Kidney (tissue), 14 donors: ENCODE results near the gene IGLL5. TPM values are rescaled to one million over a fixed set of nuclear protein-coding genes. Genes with fewer than 3 reads are reported as not detected.
"Not testable (repeated sequence)": the region's sequence is repeated elsewhere in the genome, so short reads cannot be mapped to it uniquely, and the experiment has no call there.

ENCODE experiments used
- DNase-seq, 5 donors: peaks; one replicate each; pipeline ENCODE4 v3.0.0-alpha.2; 2013 to 2020
- FAIRE-seq: peaks from 2 replicates; lab custom pipeline; 2012; peaks lifted over from hg19 to GRCh38; lab: Jason Lieb, UNC
- H3K27ac ChIP-seq, 2 donors: one replicate each; pipeline ENCODE4 v1.7.0; 2013; ENCODE audit warnings: low read depth in 2 of 2, low read length in 2 of 2, inconsistent platforms in 1 of 2
- H3K27me3 ChIP-seq: one replicate; pipeline ENCODE4 v1.7.1; 2013; ENCODE audit warnings: low read length, inconsistent platforms; ENCODE audit not compliant: control insufficient read depth, insufficient read depth
- H3K36me3 ChIP-seq, 3 donors: one replicate each; pipeline versions ENCODE4 v1.7.0 to v1.7.1; 2013; ENCODE audit warnings: low read length in 3 of 3, control low read depth in 1 of 3, inconsistent platforms in 1 of 3; ENCODE audit not compliant: insufficient read depth in 3 of 3, control insufficient read depth in 2 of 3
- H3K4me1 ChIP-seq, 3 donors: one replicate each; pipeline versions ENCODE4 v1.7.0 to v1.7.1; 2013; ENCODE audit warnings: low read length in 3 of 3, inconsistent platforms in 1 of 3, low read depth in 1 of 3; ENCODE audit not compliant: control insufficient read depth in 2 of 3, insufficient read depth in 2 of 3
- H3K4me3 ChIP-seq, 3 donors: one replicate each; pipeline versions ENCODE4 v1.7.0 to v1.8.1; 2013; ENCODE audit warnings: low read length in 3 of 3, control low read depth in 1 of 3, inconsistent platforms in 1 of 3
- H3K9ac ChIP-seq, 3 donors: one replicate each; pipeline versions ENCODE4 v1.7.0 to v1.7.1; 2013; ENCODE audit warnings: low read length in 3 of 3, control low read depth in 1 of 3, inconsistent platforms in 1 of 3
- H3K9me3 ChIP-seq, 3 donors: one replicate each; pipeline versions ENCODE4 v1.7.0 to v1.7.1; 2013; ENCODE audit warnings: low read length in 3 of 3, control low read depth in 1 of 3, inconsistent platforms in 1 of 3; ENCODE audit not compliant: control insufficient read depth in 2 of 3, insufficient read depth in 1 of 3
- intact Hi-C: fragments of 100-400 bp; cut with DNase I; formaldehyde crosslinking; loops from one replicate; pipeline ENCODE4 v1.11.1; 2022
- polyA plus RNA-seq: library from polyadenylated mRNA; stranded (reverse); fragments of 350-450 nt; fragmentation: Illumina TruSeq; extraction: RNeasy Lipid Tissue Mini Kit (QIAGEN cat#74804); gene quantifications from one replicate; pipeline ENCODE4 v1.2.3, GENCODE V29; 2014; ENCODE audit warnings: low read depth, low replicate concordance; ENCODE audit not compliant: insufficient read depth
- total RNA-seq: library from RNA; stranded (reverse); fragmentation: NEBNext Ultra II Directional; extraction: Animal tissue kit (Norgen Biotek cat#: 25700); gene quantifications from one replicate; pipeline ENCODE4 v1.2.1, GENCODE V29; 2021
- TF ChIP-seq, protein P1 (sequence below): IDR thresholded peaks from 3 replicates; pipeline ENCODE4 v1.5.1; 2012; ENCODE audit warnings: mild to moderate bottlenecking, moderate library complexity, borderline replicate concordance; ENCODE audit not compliant: insufficient read depth; ENCODE audit errors: extremely low read depth
- donor health status: control.
- donor health status: control.
- donor health status: control.
- donor health status: control.
- donor health status: control.
- donor health status: DM: yes; HTN: yes; CAD: no.
- donor health status: Normal renal cell carcinoma (clear cell type).

IGLL5 gene
- total and polyA plus RNA-seq, 2 donors from 2014 or later, result 1.9 to 103 TPM

DNA sequence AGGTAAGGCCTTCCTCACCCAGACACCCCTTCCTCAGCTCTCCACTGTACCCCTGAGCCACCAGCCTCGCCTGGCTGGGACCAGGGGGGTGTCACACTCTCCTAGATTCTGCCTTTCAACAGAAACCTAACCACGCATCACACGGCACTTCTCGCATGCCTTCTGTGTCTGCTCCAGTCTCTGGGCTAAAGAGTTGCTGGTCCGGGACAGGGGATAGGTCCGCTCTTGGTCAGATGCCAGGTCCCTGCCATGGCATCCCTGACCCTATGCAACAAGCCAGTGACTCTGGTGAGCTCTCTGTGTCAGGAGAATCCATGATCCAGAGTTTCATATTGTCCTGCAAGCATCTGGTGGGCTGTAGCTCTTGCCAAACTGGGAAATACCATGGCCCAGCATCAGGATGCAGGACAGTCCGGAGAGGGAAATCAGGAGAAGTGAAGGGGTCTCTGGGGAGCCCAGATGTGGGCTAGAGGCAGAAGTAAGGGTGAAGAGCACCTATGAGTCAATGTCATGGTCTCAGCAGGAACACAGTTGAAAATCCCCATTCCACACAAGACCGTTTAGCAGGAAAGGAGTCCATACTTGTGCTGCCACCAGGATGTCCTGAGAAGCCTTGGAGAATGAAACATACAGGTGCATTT, 14.1 kb downstream of the IGLL5 start:
- TF ChIP-seq, protein P1, sequence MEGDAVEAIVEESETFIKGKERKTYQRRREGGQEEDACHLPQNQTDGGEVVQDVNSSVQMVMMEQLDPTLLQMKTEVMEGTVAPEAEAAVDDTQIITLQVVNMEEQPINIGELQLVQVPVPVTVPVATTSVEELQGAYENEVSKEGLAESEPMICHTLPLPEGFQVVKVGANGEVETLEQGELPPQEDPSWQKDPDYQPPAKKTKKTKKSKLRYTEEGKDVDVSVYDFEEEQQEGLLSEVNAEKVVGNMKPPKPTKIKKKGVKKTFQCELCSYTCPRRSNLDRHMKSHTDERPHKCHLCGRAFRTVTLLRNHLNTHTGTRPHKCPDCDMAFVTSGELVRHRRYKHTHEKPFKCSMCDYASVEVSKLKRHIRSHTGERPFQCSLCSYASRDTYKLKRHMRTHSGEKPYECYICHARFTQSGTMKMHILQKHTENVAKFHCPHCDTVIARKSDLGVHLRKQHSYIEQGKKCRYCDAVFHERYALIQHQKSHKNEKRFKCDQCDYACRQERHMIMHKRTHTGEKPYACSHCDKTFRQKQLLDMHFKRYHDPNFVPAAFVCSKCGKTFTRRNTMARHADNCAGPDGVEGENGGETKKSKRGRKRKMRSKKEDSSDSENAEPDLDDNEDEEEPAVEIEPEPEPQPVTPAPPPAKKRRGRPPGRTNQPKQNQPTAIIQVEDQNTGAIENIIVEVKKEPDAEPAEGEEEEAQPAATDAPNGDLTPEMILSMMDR, result no peak
- intact Hi-C loops, result no loop called here
- DNase-seq (no peak), FAIRE-seq (no peak)
- Histone ChIP-seq H3K9me3 (no peaks in the 10 kb centered on the region), H3K9ac (no peak overlapping the region), H3K4me1 (no peaks in the 10 kb centered on the region), H3K4me3 (no peak overlapping the region), H3K36me3 (no peaks in the 10 kb centered on the region), H3K27ac (no peak overlapping the region), H3K27me3 (no peaks in the 10 kb centered on the region)

DNA sequence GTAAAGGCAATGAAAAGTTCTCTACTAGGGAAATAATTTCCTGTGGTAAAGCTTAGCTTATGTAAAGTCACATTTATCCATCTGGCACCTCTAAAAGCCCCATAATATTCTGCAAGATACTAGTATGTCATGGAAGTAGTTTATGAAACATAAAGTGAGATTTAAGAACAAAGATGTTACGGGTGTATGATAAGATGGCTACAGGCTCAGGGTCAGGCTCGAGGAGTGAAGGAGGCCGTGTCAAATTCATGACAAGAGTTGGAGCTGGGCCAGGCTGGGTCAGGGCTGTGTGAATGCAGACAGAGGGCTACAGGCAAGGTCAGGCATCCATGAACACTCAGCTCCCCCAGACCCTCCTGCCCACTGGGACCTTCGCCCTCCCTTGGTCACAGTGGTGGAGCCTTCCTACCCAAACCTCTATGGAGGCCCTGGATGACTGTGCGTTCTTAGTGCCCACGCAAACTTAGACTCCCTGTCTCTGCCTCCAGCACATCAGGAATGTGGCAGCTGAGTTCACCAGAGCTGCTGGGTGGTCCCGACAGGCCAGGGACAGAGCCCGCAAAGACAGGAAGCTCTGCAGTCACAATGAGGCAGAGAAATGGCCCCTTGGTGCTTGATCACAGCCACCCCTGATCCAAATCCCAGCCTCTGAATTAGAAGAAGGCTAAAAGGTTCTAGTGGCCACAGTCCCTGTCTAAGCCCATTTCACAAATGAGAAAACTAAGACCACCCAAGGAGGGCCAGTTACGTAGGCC, 14.8 kb downstream of the IGLL5 start:
- no peaks in the 10 kb centered on the region for H3K4me1 ChIP-seq
- H3K27ac ChIP-seq, result no peak overlapping the region
- H3K4me3 ChIP-seq, result no peak overlapping the region
- H3K9ac ChIP-seq, result no peak overlapping the region
- H3K36me3 ChIP-seq, result no peaks in the 10 kb centered on the region
- H3K27me3 ChIP-seq, result no peaks in the 10 kb centered on the region
- intact Hi-C loops, result no loop called here
- no peaks in the 10 kb centered on the region for H3K9me3 ChIP-seq
- DNase-seq (peak in 1 of 5 donors; percentile 10), FAIRE-seq (no peak)
- TF ChIP-seq, protein P1, result no peak

DNA sequence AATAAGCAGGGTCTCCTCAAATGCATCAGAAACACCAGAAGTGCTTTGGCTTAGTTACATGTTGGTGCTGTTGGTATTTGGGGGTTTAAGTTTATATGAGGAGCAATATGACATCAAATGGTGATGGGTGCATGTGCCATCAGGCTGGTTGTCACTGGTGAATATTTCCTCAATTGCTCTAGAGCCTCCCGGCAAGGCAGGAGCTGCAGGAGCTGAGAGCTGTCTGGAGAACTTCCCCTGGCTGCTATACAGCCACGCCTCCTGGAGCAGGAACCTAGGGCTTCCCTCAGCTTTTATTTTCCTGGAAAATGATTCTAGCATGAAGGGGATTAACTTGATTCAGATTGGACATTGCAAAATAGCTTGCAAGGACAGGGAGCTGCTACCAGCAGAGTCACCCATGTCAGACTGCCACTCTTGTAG, 15.8 kb downstream of the IGLL5 start:
- intact Hi-C loops, result no loop called here
- Histone ChIP-seq H3K4me3 (no peak overlapping the region), H3K27ac (no peak overlapping the region), H3K36me3 (no peaks in the 10 kb centered on the region), H3K27me3 (no peaks in the 10 kb centered on the region), H3K9me3 (no peaks in the 10 kb centered on the region), H3K4me1 (no peaks in the 10 kb centered on the region), H3K9ac (no peak overlapping the region)
- DNase-seq (peak in 1 of 5 donors; percentile 11), FAIRE-seq (no peak)
- TF ChIP-seq, protein P1, result no peak

DNA sequence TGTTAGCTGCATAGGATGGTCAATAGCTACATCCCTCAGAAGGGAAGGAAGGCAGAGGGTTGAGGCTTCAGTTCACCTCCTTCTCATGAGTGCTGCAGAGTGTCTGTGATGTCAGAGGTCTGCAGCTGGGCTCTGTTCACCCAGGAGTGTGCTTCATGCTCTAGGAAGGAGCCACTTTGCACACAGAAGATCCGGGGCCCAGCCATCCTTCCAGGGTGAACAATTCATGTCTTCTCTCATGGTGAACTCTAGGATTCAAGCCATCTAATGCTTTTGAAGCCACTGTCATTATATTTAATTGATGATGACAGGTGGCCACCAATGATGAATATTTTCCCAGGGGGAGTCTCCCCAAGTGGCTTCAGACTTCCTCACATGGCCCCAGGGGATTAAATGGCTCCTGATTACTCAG, 16.2 kb downstream of the IGLL5 start:
- H3K27me3 ChIP-seq, H3K4me3 ChIP-seq, H3K9me3 ChIP-seq, intact Hi-C loops, FAIRE-seq, H3K36me3 ChIP-seq, H3K4me1 ChIP-seq, H3K9ac ChIP-seq, H3K27ac ChIP-seq: not testable (repeated sequence)
- peak in 1 of 5 donors; percentile 31 for DNase-seq

DNA sequence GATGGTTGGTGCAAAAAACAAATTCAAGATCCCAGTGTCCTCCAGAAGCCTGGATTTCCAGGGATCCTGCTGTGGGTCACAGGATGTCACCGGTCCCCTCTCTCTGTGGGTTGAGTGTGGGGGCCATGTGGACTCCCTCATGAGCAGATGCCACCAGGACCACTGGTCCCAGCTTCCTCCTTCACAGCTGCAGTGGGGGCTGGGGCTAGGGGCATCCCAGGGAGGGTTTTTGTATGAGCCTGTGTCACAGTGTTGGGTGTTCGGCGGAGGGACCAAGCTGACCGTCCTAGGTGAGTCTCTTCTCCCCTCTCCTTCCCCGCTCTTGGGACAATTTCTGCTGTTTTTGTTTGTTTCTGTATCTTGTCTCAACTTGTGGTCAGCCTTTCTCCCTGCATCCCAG, 17.1 kb downstream of the IGLL5 start:
- H3K27me3 ChIP-seq, H3K36me3 ChIP-seq, H3K4me1 ChIP-seq, H3K9ac ChIP-seq, intact Hi-C loops, H3K4me3 ChIP-seq, FAIRE-seq, H3K27ac ChIP-seq, H3K9me3 ChIP-seq: not testable (repeated sequence)
- peak in 1 of 5 donors; percentile 31 for DNase-seq

DNA sequence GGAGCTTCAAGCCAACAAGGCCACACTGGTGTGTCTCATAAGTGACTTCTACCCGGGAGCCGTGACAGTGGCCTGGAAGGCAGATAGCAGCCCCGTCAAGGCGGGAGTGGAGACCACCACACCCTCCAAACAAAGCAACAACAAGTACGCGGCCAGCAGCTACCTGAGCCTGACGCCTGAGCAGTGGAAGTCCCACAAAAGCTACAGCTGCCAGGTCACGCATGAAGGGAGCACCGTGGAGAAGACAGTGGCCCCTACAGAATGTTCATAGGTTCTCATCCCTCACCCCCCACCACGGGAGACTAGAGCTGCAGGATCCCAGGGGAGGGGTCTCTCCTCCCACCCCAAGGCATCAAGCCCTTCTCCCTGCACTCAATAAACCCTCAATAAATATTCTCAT, 18.8 kb downstream of the IGLL5 start:
- H3K9ac ChIP-seq, H3K4me3 ChIP-seq, H3K9me3 ChIP-seq, FAIRE-seq, H3K27ac ChIP-seq, H3K27me3 ChIP-seq, intact Hi-C loops, H3K4me1 ChIP-seq, H3K36me3 ChIP-seq: not testable (repeated sequence)
- peak in 1 of 5 donors; percentile 24 for DNase-seq
